Activated CD8-positive, alpha-beta memory T cell treated with anti-CD3 and anti-CD28 coated beads for 24 hours (primary cell): ENCODE data around the gene PIGN.
"Not testable (repeated sequence)": the region's sequence is repeated elsewhere in the genome, so short reads cannot be mapped to it uniquely, and the experiment has no call there.

Experiments
- DNase-seq: peaks from one replicate; pipeline ENCODE4 v3.0.0-alpha.2; 2020

The PIGN gene

DNA sequence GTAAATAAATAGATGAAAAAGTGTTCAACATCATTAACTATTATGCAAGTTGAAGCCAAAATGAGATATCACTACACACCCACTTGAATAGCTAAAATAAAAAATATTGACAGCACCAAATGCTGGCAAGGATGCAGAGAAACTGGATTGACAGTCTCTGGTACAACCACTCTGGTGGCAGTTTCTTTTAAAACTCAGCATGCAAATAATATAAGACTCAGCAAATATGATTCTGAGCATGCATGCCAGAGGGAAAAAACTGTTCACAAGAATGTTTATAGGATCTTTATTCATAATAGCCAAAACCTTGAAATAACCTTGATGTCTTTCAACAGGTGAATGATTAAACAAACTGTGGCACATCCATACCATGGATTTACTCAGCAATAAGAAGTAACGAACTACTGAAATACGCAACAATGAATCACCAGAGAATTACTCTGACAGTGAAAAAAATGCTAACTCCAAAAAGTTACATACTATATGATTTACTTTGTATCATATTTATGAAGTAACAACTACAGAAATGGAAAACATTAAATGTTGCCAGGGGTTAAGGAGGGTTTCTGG is 131.8 kb downstream of the PIGN start:
- DNase-seq, result no peak

DNA sequence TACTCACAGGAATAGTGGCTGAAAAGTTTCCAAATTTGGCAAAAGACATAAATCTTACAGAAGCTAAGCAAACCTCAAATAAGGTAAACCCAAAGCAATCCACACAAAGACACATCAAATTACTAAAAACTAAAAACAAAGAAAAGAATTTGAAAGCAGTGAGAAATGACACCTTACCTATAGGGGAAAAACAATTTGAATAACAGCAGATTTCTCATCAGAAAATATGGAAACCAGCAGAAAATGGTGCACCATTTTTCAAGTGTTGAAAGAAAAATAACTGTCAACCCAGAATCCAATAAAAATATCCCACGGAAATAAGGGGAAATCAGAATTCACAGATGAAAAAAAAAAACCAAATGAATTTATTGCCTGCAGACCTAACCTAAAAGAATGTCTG is 138.6 kb downstream of the PIGN start:
- no peak for DNase-seq

DNA sequence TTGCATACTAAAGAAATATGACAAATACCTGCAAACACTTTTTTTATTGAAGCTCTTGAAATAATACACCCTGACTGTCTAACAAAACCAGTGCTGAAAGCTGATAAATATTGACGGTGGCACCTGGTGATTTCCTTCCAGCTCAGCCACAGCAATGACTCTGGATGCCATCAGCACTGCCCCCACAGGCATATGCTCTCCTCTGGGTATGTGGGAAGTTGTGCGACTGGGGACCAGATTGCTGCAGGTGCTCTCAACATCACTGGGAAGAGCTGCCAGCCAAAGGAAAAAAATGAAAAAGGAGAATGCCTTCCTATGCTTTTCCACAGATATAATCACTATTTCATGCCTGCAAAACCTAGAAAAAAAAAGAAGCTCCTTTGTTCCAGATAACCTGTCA is 141.5 kb downstream of the PIGN start:
- no peak for DNase-seq

- no peak for DNase-seq
Measured at GRCh38 chr18:62044490-62045000, 142.3 kb downstream of the PIGN start.

GRCh38 chr18:62037989-62038778 is 148.7 kb downstream of the PIGN start:
- no peak for DNase-seq

- DNase-seq, result no peak
Measured at GRCh38 chr18:62037012-62037742, 149.7 kb downstream of the PIGN start.

DNA sequence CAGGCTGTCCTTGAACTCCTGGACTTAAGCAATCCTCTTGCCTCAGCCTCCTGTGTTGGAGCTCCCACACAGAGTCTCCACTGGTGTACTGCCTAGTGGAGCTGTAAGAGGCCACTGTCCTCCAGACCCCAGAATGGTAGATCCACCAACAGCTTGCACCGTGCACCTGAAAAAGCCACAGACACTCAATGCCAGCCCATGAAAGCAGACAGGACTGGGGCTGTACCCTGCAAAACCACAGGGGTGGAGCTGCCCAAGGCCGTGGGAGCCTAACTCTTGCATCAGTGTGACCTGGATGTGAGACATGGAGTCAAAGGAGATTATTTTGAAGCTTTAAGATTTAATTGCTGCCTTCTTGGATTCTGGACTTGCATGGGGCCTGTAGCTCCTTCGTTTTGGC is 152.6 kb downstream of the PIGN start:
- not testable (repeated sequence) for DNase-seq

GRCh38 chr18:62033756-62034155 is 153.1 kb downstream of the PIGN start:
- no peak for DNase-seq

DNA sequence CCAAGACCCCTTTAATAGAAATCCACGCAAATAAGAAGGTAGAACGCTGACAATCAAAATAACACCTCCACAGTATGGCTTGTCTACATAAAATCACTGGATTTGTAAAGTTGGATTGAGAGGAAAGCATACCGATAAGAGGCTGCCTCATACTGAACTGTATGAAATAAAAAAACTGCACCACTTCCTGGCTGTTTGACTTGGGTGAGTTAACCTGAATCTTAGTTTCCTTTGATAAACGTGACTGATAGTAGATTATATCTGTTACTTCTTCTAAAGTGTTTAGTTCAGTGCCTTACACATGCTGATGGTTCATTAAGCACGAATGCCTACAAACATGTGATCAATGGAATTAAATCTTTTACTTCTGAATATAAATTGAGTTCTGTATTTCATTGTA is 153.6 kb downstream of the PIGN start:
- no peak for DNase-seq

- no peak for DNase-seq
Measured at GRCh38 chr18:62030091-62030985, 156.5 kb downstream of the PIGN start.

- no peak for DNase-seq
Measured at GRCh38 chr18:62028715-62029114, 158.1 kb downstream of the PIGN start.

GRCh38 chr18:62027914-62028520 is 158.8 kb downstream of the PIGN start:
- DNase-seq, result no peak

GRCh38 chr18:62026586-62026985 is 160.3 kb downstream of the PIGN start:
- no peak for DNase-seq

DNA sequence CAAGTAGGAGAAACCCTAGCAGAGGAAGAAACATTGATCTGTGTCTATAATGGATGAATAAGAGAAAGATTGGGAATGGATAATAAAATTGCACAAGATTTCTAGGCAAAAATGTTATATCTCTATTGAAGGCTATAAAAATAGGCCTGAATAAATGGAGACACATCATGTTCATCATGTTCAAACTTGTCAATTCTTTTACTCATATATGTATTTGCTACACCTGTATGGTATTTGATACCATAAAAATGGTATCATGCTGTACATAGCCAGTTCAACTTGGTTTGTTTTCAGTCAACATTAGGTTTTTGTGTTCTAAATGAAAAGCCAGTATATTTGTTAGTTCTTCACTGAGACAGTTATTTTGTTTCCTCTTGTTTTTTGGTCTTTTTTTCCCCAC is 161.9 kb downstream of the PIGN start:
- DNase-seq, result no peak

DNA sequence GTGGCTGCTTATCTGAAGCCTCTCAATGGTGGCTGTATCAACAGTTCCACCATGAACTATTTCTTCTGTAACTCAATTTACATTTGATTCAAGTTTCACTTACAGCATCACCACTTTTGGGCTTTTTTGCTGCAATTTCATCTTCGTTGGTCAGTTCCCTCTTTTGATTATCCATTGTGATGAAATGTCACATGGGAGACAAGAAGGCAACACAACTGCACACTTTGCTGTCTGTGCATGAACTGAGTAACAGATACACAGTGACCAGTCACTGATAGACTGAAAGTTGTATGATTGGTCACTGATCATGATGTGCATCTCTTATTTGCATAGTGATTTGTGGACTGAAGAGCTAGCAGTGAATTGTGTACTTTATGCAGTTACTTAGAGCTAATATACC is 163.3 kb downstream of the PIGN start:
- DNase-seq, result no peak

GRCh38 chr18:62018759-62019041 is 168.2 kb downstream of the PIGN start:
- no peak for DNase-seq

DNA sequence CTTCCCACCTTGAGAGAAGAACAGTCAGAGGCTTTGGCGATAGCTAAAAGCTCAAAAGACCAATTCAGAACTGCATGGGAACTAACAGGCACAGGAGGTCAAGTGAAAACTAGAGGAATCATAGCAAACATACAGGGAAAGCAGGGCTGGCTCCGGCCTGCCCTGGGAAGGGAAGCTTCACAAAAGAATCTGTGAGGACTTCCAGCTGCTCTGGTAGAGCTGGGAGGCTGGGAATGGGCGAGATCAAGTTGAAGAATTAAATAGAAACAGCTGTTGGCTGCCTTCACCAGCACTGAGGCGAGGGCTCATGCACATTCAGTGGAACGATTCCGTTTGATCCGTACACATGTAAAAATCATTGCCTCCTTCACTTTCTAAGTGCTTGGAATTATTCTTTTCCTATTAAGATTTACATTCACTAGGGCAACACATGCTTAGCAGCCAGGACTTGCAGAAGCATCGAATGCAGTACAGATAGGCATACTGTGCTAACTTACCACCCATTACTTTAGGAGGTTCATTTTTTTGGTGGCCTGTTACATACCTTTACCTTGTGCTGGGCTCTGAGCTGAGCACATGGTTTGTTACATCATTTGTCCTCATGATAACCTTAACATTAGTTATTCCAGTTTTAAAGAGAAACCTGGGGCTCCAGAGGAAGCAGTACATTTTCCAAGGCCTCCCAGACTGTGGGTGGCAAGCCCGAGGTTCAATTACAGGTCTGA is 168.7 kb downstream of the PIGN start:
- DNase-seq, result no peak

GRCh38 chr18:62017618-62018017 is 169.2 kb downstream of the PIGN start:
- DNase-seq, result no peak

GRCh38 chr18:62011416-62011815 is 175.4 kb downstream of the PIGN start:
- DNase-seq, result no peak

DNA sequence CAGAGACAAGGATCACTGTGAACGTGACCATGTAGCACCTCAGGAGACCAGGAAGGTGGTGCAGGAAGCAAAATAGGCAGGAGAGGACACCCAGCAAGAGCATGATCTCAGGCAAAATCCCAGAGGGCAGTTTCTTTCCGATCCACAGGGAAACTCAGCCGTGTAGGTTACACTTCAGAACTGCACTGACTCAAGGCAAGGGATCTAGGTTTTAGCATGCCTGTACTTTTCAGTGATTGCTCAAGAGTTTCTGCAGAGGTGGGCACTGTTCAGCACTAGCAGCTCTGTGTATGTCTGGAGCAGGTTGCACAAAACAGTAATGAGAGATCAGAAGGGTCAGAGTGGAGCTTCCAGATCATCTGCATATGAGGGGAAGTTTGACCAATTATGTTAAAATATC is 177.3 kb downstream of the PIGN start:
- no peak for DNase-seq

DNA sequence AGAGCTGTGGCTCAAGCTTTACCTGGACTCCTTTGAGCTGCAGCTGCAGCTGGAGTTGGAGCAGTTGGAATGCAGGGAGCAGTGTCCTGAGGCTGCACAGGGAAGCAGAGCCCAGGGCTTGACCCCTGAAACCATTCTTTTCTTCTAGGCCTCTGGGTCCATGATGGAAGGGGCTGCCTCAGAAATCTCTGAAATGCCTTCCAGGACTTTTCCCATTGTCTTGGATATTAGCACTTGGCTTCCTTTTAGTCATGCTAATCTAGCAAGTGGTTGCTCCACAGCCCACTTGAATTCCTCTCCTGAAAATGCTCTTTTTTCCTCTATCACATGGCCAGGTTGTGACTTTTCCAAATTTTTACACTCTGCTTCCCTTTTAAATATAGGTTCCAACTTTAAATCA is 185.5 kb downstream of the PIGN start:
- no peak for DNase-seq

- DNase-seq, result no peak
Measured at GRCh38 chr18:61998957-61999356, 187.9 kb downstream of the PIGN start.
